CD4-positive, CD25-positive, alpha-beta regulatory T cell (primary cell): ENCODE measurements around the gene ATG4C. TPM values are rescaled to one million over a fixed set of nuclear protein-coding genes. Genes with fewer than 3 reads are reported as not detected.

Experiments used
- ATAC-seq, 2 donors: fragments of 150-1000 bp; cut with Tn5 transposase; one replicate each; pipeline ENCODE4 v1.10.0; 2021; ENCODE audit warnings: low read depth in 2 of 2, moderate number of reproducible peaks in 2 of 2, moderate library complexity in 1 of 2
- DNase-seq, 3 donors: peaks; one replicate each; pipeline versions ENCODE4 v3.0.0 to v3.0.0-alpha.2; 2012 to 2022; ENCODE audit warnings: mixed read lengths in 1 of 3
- H3K27ac ChIP-seq: one replicate; pipeline ENCODE4 v1.7.0; 2013; ENCODE audit warnings: mild to moderate bottlenecking, low read length; ENCODE audit not compliant: insufficient read depth, poor library complexity, severe bottlenecking
- H3K27me3 ChIP-seq: one replicate; pipeline ENCODE4 v1.7.0; 2013; ENCODE audit warnings: low read length; ENCODE audit not compliant: control insufficient read depth, insufficient read depth
- H3K36me3 ChIP-seq: one replicate; pipeline ENCODE4 v1.7.0; 2013; ENCODE audit warnings: mild to moderate bottlenecking, low read length, moderate library complexity; ENCODE audit not compliant: control insufficient read depth, insufficient read depth
- H3K4me1 ChIP-seq: 2 replicates; pipeline ENCODE4 v1.7.0; 2013; ENCODE audit warnings: mild to moderate bottlenecking, low read length; ENCODE audit not compliant: insufficient read depth, control insufficient read depth, poor library complexity, severe bottlenecking
- H3K4me3 ChIP-seq: one replicate; pipeline ENCODE4 v1.7.0; 2013; ENCODE audit warnings: low read depth, mild to moderate bottlenecking, low read length, moderate library complexity
- H3K9me3 ChIP-seq, 2 experiments: 1 replicate in 1 of 2; 2 replicates in 1 of 2; pipeline ENCODE4 v1.7.0; 2013; ENCODE audit warnings: low read length in 2 of 2, mild to moderate bottlenecking in 1 of 2, moderate library complexity in 1 of 2; ENCODE audit not compliant: control insufficient read depth in 2 of 2
- H3K27ac Mint-ChIP-seq, 3 donors: one replicate each; pipeline ENCODE4 v1.8.0; 2020 to 2022; ENCODE audit warnings: mild to moderate bottlenecking in 3 of 3, mixed read lengths in 3 of 3, moderate library complexity in 2 of 3
- H3K27me3 Mint-ChIP-seq: one replicate; pipeline ENCODE4 v1.8.0; 2022; ENCODE audit warnings: mild to moderate bottlenecking, mixed read lengths
- H3K36me3 Mint-ChIP-seq: one replicate; pipeline ENCODE4 v1.8.0; 2020; ENCODE audit warnings: mixed read lengths
- H3K4me1 Mint-ChIP-seq, 4 donors: one replicate each; pipeline ENCODE4 v1.8.0; 2020 to 2022; ENCODE audit warnings: mixed read lengths in 4 of 4, mild to moderate bottlenecking in 1 of 4
- H3K4me3 Mint-ChIP-seq, 4 donors: one replicate each; pipeline ENCODE4 v1.8.0; 2020 to 2022; ENCODE audit warnings: mild to moderate bottlenecking in 4 of 4, mixed read lengths in 4 of 4, moderate library complexity in 3 of 4
- H3K9me3 Mint-ChIP-seq, 7 donors: one replicate each; pipeline ENCODE4 v1.8.0; 2020 to 2022; ENCODE audit warnings: mixed read lengths in 7 of 7, mild to moderate bottlenecking in 3 of 7, moderate library complexity in 2 of 7
- polyA plus RNA-seq, 4 donors: library from polyadenylated mRNA; unstranded; fragments of 300-500 nt; fragmentation: Illumina TruSeq; gene quantifications; one replicate each; pipeline ENCODE4 v1.2.3, GENCODE V29; 2021
- total RNA-seq: library from RNA; stranded (reverse); gene quantifications from one replicate; pipeline ENCODE4 v1.2.3, GENCODE V29; 2022

Gene ATG4C
- total and polyA plus RNA-seq, 5 donors from 2014 or later, result 5.3 to 16.9 (median 11.7) TPM

- Histone ChIP-seq H3K27ac (no peak overlapping the region), H3K36me3 (no peaks in the 10 kb centered on the region), H3K4me3 (no peak overlapping the region), H3K9me3 (no peaks in the 10 kb centered on the region), H3K27me3 (peaks cover 11% of the 10 kb centered on the region), H3K4me1 (no peaks in the 10 kb centered on the region)
- no peak overlapping the region for H3K4me3 Mint-ChIP-seq
- no peak for DNase-seq
- H3K27me3 Mint-ChIP-seq, result no peaks in the 10 kb centered on the region
- no peaks in the 10 kb centered on the region for H3K4me1 Mint-ChIP-seq
- H3K27ac Mint-ChIP-seq, result no peak overlapping the region
- no peak for ATAC-seq
- H3K36me3 Mint-ChIP-seq, result no peaks in the 10 kb centered on the region
- peaks cover 0 to 2% (median 0%) of the 10 kb centered on the region in 7 donors for H3K9me3 Mint-ChIP-seq
Observed at GRCh38 chr1:62882201-62883104, 98.5 kb downstream of the ATG4C start.

GRCh38 chr1:62884156-62884740 lies 100.3 kb downstream of the ATG4C start:
- Histone ChIP-seq H3K4me3 (no peak overlapping the region), H3K36me3 (no peaks in the 10 kb centered on the region), H3K27ac (no peak overlapping the region), H3K4me1 (no peaks in the 10 kb centered on the region), H3K9me3 (no peaks in the 10 kb centered on the region), H3K27me3 (peaks cover 10% of the 10 kb centered on the region)
- Mint-ChIP-seq H3K9me3 (peaks cover 0 to 2% (median 0%) of the 10 kb centered on the region in 7 donors), H3K27me3 (peaks cover 4% of the 10 kb centered on the region), H3K4me1 (no peaks in the 10 kb centered on the region), H3K27ac (no peak overlapping the region), H3K36me3 (no peaks in the 10 kb centered on the region), H3K4me3 (no peak overlapping the region)
- ATAC-seq (no peak), DNase-seq (no peak)

- no peak overlapping the region for H3K27ac ChIP-seq
- no peak overlapping the region for H3K4me3 ChIP-seq
- Mint-ChIP-seq H3K9me3 (no peaks in the 10 kb centered on the region), H3K4me3 (no peak overlapping the region), H3K36me3 (no peaks in the 10 kb centered on the region), H3K27me3 (peaks cover 12% of the 10 kb centered on the region), H3K4me1 (no peaks in the 10 kb centered on the region), H3K27ac (no peak overlapping the region)
- H3K36me3 ChIP-seq, result no peaks in the 10 kb centered on the region
- no peak for ATAC-seq
- no peaks in the 10 kb centered on the region for H3K9me3 ChIP-seq
- no peaks in the 10 kb centered on the region for H3K4me1 ChIP-seq
- H3K27me3 ChIP-seq, result peaks cover 6% of the 10 kb centered on the region
- no peak for DNase-seq
Observed at GRCh38 chr1:62887799-62888507, 104.0 kb downstream of the ATG4C start.

- Histone ChIP-seq H3K4me1 (no peaks in the 10 kb centered on the region), H3K27me3 (peaks cover 3% of the 10 kb centered on the region), H3K4me3 (no peak overlapping the region), H3K27ac (no peak overlapping the region), H3K9me3 (no peaks in the 10 kb centered on the region), H3K36me3 (no peaks in the 10 kb centered on the region)
- peaks cover 21% of the 10 kb centered on the region for H3K27me3 Mint-ChIP-seq
- ATAC-seq, result no peak
- H3K4me1 Mint-ChIP-seq, result no peaks in the 10 kb centered on the region
- H3K9me3 Mint-ChIP-seq, result peaks cover 0 to 1% (median 0%) of the 10 kb centered on the region in 7 donors
- DNase-seq, result no peak
- H3K4me3 Mint-ChIP-seq, result no peak overlapping the region
- H3K36me3 Mint-ChIP-seq, result no peaks in the 10 kb centered on the region
- no peak overlapping the region for H3K27ac Mint-ChIP-seq
Observed at GRCh38 chr1:62891956-62892562, 108.1 kb downstream of the ATG4C start.

- H3K4me1 ChIP-seq, result no peaks in the 10 kb centered on the region
- H3K36me3 ChIP-seq, result no peaks in the 10 kb centered on the region
- ATAC-seq (no peak), DNase-seq (no peak)
- H3K27me3 ChIP-seq, result no peaks in the 10 kb centered on the region
- Mint-ChIP-seq H3K36me3 (no peaks in the 10 kb centered on the region), H3K27ac (no peak overlapping the region), H3K9me3 (peaks cover 0 to 3% (median 0%) of the 10 kb centered on the region in 7 donors), H3K27me3 (peaks cover 9% of the 10 kb centered on the region), H3K4me1 (no peaks in the 10 kb centered on the region), H3K4me3 (no peak overlapping the region)
- H3K4me3 ChIP-seq, result no peak overlapping the region
- no peak overlapping the region for H3K27ac ChIP-seq
- no peaks in the 10 kb centered on the region for H3K9me3 ChIP-seq
Observed at GRCh38 chr1:62897788-62898187, 113.9 kb downstream of the ATG4C start.

GRCh38 chr1:62900566-62900965 lies 116.6 kb downstream of the ATG4C start:
- no peak overlapping the region for H3K4me3 Mint-ChIP-seq

GRCh38 chr1:62901650-62902049 lies 117.7 kb downstream of the ATG4C start:
- no peaks in the 10 kb centered on the region for H3K27me3 Mint-ChIP-seq
- Histone ChIP-seq H3K4me3 (no peak overlapping the region), H3K27ac (no peak overlapping the region), H3K27me3 (no peaks in the 10 kb centered on the region), H3K36me3 (no peaks in the 10 kb centered on the region), H3K4me1 (no peaks in the 10 kb centered on the region), H3K9me3 (no peaks in the 10 kb centered on the region)
- no peak overlapping the region for H3K4me3 Mint-ChIP-seq
- no peak overlapping the region for H3K27ac Mint-ChIP-seq
- peaks cover 0 to 2% (median 0%) of the 10 kb centered on the region in 7 donors for H3K9me3 Mint-ChIP-seq
- H3K4me1 Mint-ChIP-seq, result no peaks in the 10 kb centered on the region
- no peak for DNase-seq
- no peaks in the 10 kb centered on the region for H3K36me3 Mint-ChIP-seq
- no peak for ATAC-seq

More at GRCh38 chr1:62900566-62900965, 116.6 kb downstream of the ATG4C start:
- no peaks in the 10 kb centered on the region for H3K36me3 Mint-ChIP-seq
- no peaks in the 10 kb centered on the region for H3K4me1 Mint-ChIP-seq
- Histone ChIP-seq H3K9me3 (no peaks in the 10 kb centered on the region), H3K27me3 (no peaks in the 10 kb centered on the region), H3K4me3 (no peak overlapping the region), H3K36me3 (no peaks in the 10 kb centered on the region), H3K27ac (no peak overlapping the region), H3K4me1 (no peaks in the 10 kb centered on the region)
- ATAC-seq, result no peak
- no peaks in the 10 kb centered on the region for H3K27me3 Mint-ChIP-seq
- H3K27ac Mint-ChIP-seq, result no peak overlapping the region
- no peak for DNase-seq
- peaks cover 0 to 2% (median 0%) of the 10 kb centered on the region in 7 donors for H3K9me3 Mint-ChIP-seq
